Gastrocnemius medialis (tissue), 4 donors: ENCODE measurements around the gene TXLNA. TPM values are rescaled to one million over a fixed set of nuclear protein-coding genes. Genes with fewer than 3 reads are reported as not detected.

Source experiments
- ATAC-seq, 2 donors: fragments of 150-250 bp; one replicate each; pipeline ENCODE4 v1.9.1; 2016
- DNase-seq, 2 donors: peaks; one replicate each; pipeline ENCODE4 v3.0.0-alpha.2; 2019
- H3K27ac ChIP-seq, 4 donors: fragments of 200-600 bp; sonication (generic); 1 replicate in 1 of 4; 2 replicates in 3 of 4; pipeline ENCODE4 v1.5.1; 2016 to 2018; ENCODE audit warnings: mild to moderate bottlenecking in 2 of 4, moderate library complexity in 1 of 4
- H3K27me3 ChIP-seq, 3 donors: fragments of 200-600 bp; sonication (generic) in 2 of 3; 1 replicate in 1 of 3; 2 replicates in 2 of 3; pipeline versions ENCODE4 v1.5.1 to v1.6.0; 2016 to 2019; ENCODE audit warnings: mild to moderate bottlenecking in 1 of 3, moderate library complexity in 1 of 3
- H3K36me3 ChIP-seq, 2 donors: fragments of 200-600 bp; sonication (generic) in 1 of 2; one replicate each; pipeline ENCODE4 v1.5.1; 2017 to 2018
- H3K4me1 ChIP-seq, 2 donors: fragments of 200-600 bp; sonication (generic) in 1 of 2; one replicate each; pipeline ENCODE4 v1.5.1; 2016 to 2017; ENCODE audit warnings: mild to moderate bottlenecking in 2 of 2
- H3K4me3 ChIP-seq, 4 donors: fragments of 200-600 bp; sonication (generic) in 3 of 4; 1 replicate in 1 of 4; 2 replicates in 3 of 4; pipeline ENCODE4 v1.5.1; 2016 to 2019; ENCODE audit warnings: mild to moderate bottlenecking in 2 of 4
- H3K9me3 ChIP-seq, 3 donors: fragments of 200-600 bp; sonication (generic) in 2 of 3; 1 replicate in 1 of 3; 2 replicates in 2 of 3; pipeline ENCODE4 v1.5.1; 2016 to 2019
- CTCF ChIP-seq, 5 experiments: fragments of 450-650 bp in 3 of 5; fragments of 200-600 bp in 2 of 5; sonication (generic) in 2 of 5; IDR thresholded peaks in 4 of 5; conservative IDR thresholded peaks in 1 of 5; 1 replicate in 4 of 5; 2 replicates in 1 of 5; pipeline ENCODE4 v1.5.1; 2016 to 2019; ENCODE audit warnings: antibody characterized with exemption in 5 of 5, mild to moderate bottlenecking in 3 of 5, moderate library complexity in 3 of 5
- POLR2A ChIP-seq, 2 donors: fragments of 450-650 bp; IDR thresholded peaks; one replicate each; pipeline ENCODE4 v1.6.1; 2017; ENCODE audit warnings: antibody characterized with exemption in 2 of 2, mild to moderate bottlenecking in 2 of 2, moderate library complexity in 2 of 2
- in situ Hi-C, 4 donors: fragments of 200-750 bp; cut with MboI; loops; one replicate each; pipeline versions ENCODE4 v1.15.0 to v1.8.0; 2017; ENCODE audit warnings: low sequenced_read_pairs in 4 of 4
- intact Hi-C: fragments of 100-400 bp; cut with DNase I; formaldehyde crosslinking; loops from one replicate; pipeline ENCODE4 v1.15.1; 2023; ENCODE audit warnings: low total_unique reads
- total RNA-seq, 4 donors: library from RNA; depleted of rRNA; stranded (reverse); fragments of >200 nt; gene quantifications; one replicate each; pipeline versions ENCODE4 v1.1.0 to v1.2.3, GENCODE V29; 2016

The TXLNA gene
- total RNA-seq, 4 donors from 2014 or later = 15.7 to 21.0 (median 17.6) TPM

DNA sequence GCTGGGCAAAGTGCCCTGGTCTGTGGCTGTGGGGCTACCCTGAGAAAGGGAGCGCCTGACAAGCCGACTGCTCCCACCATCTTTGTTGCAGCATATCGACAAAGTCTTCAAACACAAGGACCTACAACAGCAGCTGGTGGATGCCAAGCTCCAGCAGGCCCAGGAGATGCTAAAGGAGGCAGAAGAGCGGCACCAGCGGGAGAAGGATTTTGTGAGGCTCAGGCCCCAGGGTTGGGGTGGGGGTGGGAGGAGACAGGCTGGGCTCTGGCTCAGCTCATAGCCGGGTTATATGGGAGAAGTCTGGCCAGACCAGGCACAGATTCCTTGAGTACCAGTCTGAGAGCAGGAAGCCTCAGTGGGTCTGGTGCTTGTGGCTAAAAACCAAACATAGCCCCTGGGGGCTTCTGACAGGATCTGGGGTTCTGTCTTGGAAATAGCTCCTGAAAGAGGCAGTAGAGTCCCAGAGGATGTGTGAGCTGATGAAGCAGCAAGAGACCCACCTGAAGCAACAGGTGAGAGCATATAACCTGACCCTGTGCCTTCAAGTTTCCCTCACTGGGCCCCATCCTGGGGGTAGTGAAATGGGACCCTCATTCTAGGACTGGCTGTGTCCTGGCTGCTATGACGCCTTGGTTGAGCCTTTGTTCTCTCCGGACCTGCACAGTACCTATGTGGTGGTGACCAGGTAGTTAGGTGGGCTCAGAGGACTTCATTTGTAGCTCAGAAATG, 12.9 kb downstream of the TXLNA start:
- in situ Hi-C loops = no loop called here
- H3K9me3 ChIP-seq = no peaks in the 10 kb centered on the region
- DNase-seq (no peak), ATAC-seq (no peak)
- H3K4me1 ChIP-seq = peaks cover 10 to 20% of the 10 kb centered on the region in 2 donors
- no peaks in the 10 kb centered on the region for H3K27me3 ChIP-seq
- H3K4me3 ChIP-seq = no peak overlapping the region
- no peak for TF ChIP-seq CTCF (IDR thresholded peaks at IDR 0.05 in 4 of 5, conservative IDR thresholded peaks at IDR 0.05 in 1 of 5)
- no peak for TF ChIP-seq POLR2A (IDR thresholded peaks at IDR 0.05)
- peaks cover 6 to 90% of the 10 kb centered on the region in 2 donors for H3K36me3 ChIP-seq
- H3K27ac ChIP-seq = no peak overlapping the region
- intact Hi-C loops = no loop called here

- Histone ChIP-seq H3K36me3 (peaks cover 3 to 64% of the 10 kb centered on the region in 2 donors), H3K9me3 (no peaks in the 10 kb centered on the region), H3K27me3 (no peaks in the 10 kb centered on the region), H3K4me3 (no peak overlapping the region), H3K4me1 (peaks cover 32 to 44% of the 10 kb centered on the region in 2 donors), H3K27ac (peak overlapping the region in 3 of 4 donors; percentile 31 to 99 (median 98))
- in situ Hi-C loops = no loop called here
- DNase-seq (no peak), ATAC-seq (no peak)
- TF ChIP-seq POLR2A (IDR thresholded peaks at IDR 0.05) = no peak
- TF ChIP-seq CTCF (IDR thresholded peaks at IDR 0.05 in 4 of 5, conservative IDR thresholded peaks at IDR 0.05 in 1 of 5) = no peak
- intact Hi-C loops = no loop called here
Observed at GRCh38 chr1:32194984-32195383, 15.5 kb downstream of the TXLNA start.

GRCh38 chr1:32195531-32195930, 16.1 kb downstream of the TXLNA start:
- intact Hi-C loops = no loop called here
- ATAC-seq (no peak), DNase-seq (no peak)
- H3K4me1 ChIP-seq = peaks cover 33 to 45% of the 10 kb centered on the region in 2 donors
- H3K27ac ChIP-seq = peak overlapping the region in 3 of 4 donors; percentile 86 to 99 (median 98)
- peaks cover 3 to 59% of the 10 kb centered on the region in 2 donors for H3K36me3 ChIP-seq
- no peaks in the 10 kb centered on the region for H3K9me3 ChIP-seq
- in situ Hi-C loops = no loop called here
- no peak overlapping the region for H3K4me3 ChIP-seq
- no peaks in the 10 kb centered on the region for H3K27me3 ChIP-seq
- TF ChIP-seq CTCF (IDR thresholded peaks at IDR 0.05 in 4 of 5, conservative IDR thresholded peaks at IDR 0.05 in 1 of 5) (no peak), POLR2A (IDR thresholded peaks at IDR 0.05) (no peak)

- Histone ChIP-seq H3K27ac (peak overlapping the region; percentile 86 to 99 (median 94)), H3K4me1 (peaks cover 35 to 48% of the 10 kb centered on the region in 2 donors), H3K36me3 (peaks cover 3 to 52% of the 10 kb centered on the region in 2 donors), H3K27me3 (no peaks in the 10 kb centered on the region), H3K9me3 (no peaks in the 10 kb centered on the region), H3K4me3 (no peak overlapping the region)
- intact Hi-C loops = no loop called here
- in situ Hi-C loops = no loop called here
- ATAC-seq (peak in 1 of 2 donors; percentile 35), DNase-seq (no peak)
- no peak for TF ChIP-seq CTCF (IDR thresholded peaks at IDR 0.05 in 4 of 5, conservative IDR thresholded peaks at IDR 0.05 in 1 of 5)
- no peak for TF ChIP-seq POLR2A (IDR thresholded peaks at IDR 0.05)
Observed at GRCh38 chr1:32195972-32196823, 16.7 kb downstream of the TXLNA start.
